NOMO-1 treated with dmso at 0.1 percent for 144 hours (cell line): Measurements from ENCODE around the gene OR2J2.
"Not testable (repeated sequence)": the region's sequence is repeated elsewhere in the genome, so short reads cannot be mapped to it uniquely, and the experiment has no call there.

Experiments
- DNase-seq: peaks from one replicate; lab custom pipeline; 2025; ENCODE audit not compliant: unreplicated experiment; lab: John Stamatoyannopoulos, UW

Gene OR2J2

GRCh38 chr6:29170607-29171006 is at the start of gene OR2J2:
OR2J2 (plus strand) TSS chr6:29170907; CDS start chr6:29173636, 2,729 bp downstream.
- not testable (repeated sequence) for DNase-seq

- no peak for DNase-seq
Measured at GRCh38 chr6:29129326-29130012, 41.2 kb upstream of the OR2J2 start.

GRCh38 chr6:29130644-29131043 is 40.1 kb upstream of the OR2J2 start:
- no peak for DNase-seq

GRCh38 chr6:29131691-29132090 is 39.0 kb upstream of the OR2J2 start:
- DNase-seq, result no peak

- DNase-seq, result no peak
Measured at GRCh38 chr6:29137724-29138123, 33.0 kb upstream of the OR2J2 start.

GRCh38 chr6:29141606-29142005 is 29.1 kb upstream of the OR2J2 start:
- DNase-seq, result no peak

GRCh38 chr6:29142309-29142708 is 28.4 kb upstream of the OR2J2 start:
- DNase-seq, result no peak

GRCh38 chr6:29146179-29146578 is 24.5 kb upstream of the OR2J2 start:
- DNase-seq, result no peak

GRCh38 chr6:29147074-29147473 is 23.6 kb upstream of the OR2J2 start:
- no peak for DNase-seq

- DNase-seq, result not testable (repeated sequence)
Measured at GRCh38 chr6:29149444-29149843, 21.3 kb upstream of the OR2J2 start.

GRCh38 chr6:29153083-29153482 is 17.6 kb upstream of the OR2J2 start:
- no peak for DNase-seq

- not testable (repeated sequence) for DNase-seq
Measured at GRCh38 chr6:29155182-29155581, 15.5 kb upstream of the OR2J2 start.

GRCh38 chr6:29159922-29160321 is 10.8 kb upstream of the OR2J2 start:
- DNase-seq, result not testable (repeated sequence)

GRCh38 chr6:29165571-29165970 is 5.1 kb upstream of the OR2J2 start:
- DNase-seq, result not testable (repeated sequence)

GRCh38 chr6:29171736-29172135 is 1.0 kb downstream of the OR2J2 start:
- no peak for DNase-seq

GRCh38 chr6:29183594-29183993 is 12.9 kb downstream of the OR2J2 start:
- DNase-seq, result no peak

GRCh38 chr6:29188659-29189058 is 18.0 kb downstream of the OR2J2 start:
- DNase-seq, result not testable (repeated sequence)

- DNase-seq, result no peak
Measured at GRCh38 chr6:29200767-29201662, 30.3 kb downstream of the OR2J2 start.

- no peak for DNase-seq
Measured at GRCh38 chr6:29201966-29202365, 31.3 kb downstream of the OR2J2 start.

GRCh38 chr6:29211488-29211887 is 40.8 kb downstream of the OR2J2 start:
- no peak for DNase-seq

- DNase-seq, result no peak
Measured at GRCh38 chr6:29216528-29216927, 45.8 kb downstream of the OR2J2 start.

- not testable (repeated sequence) for DNase-seq
Measured at GRCh38 chr6:29217242-29217641, 46.5 kb downstream of the OR2J2 start.
